Prostate gland (tissue), 2 donors: ENCODE data around the gene VPS8.

Experiments used
- POLR2A ChIP-seq: fragments of 450-650 bp; IDR thresholded peaks from one replicate; pipeline ENCODE4 v1.6.1; 2016; ENCODE audit warnings: antibody characterized with exemption, mild to moderate bottlenecking
- POLR2AphosphoS5 ChIP-seq: sonication (generic); formaldehyde crosslinking; IDR thresholded peaks from one replicate; pipeline ENCODE4 v1.6.1; 2017; ENCODE audit warnings: antibody characterized with exemption
- TF ChIP-seq, protein P1 (sequence below), 4 experiments: fragments of 200-600 bp in 2 of 4; fragments of 450-650 bp in 2 of 4; sonication (generic) in 2 of 4; IDR thresholded peaks; 1 replicate in 3 of 4; 2 replicates in 1 of 4; pipeline ENCODE4 v1.5.1; 2016 to 2019; ENCODE audit warnings: antibody characterized with exemption in 4 of 4, mild to moderate bottlenecking in 2 of 4, moderate library complexity in 2 of 4

DNA sequence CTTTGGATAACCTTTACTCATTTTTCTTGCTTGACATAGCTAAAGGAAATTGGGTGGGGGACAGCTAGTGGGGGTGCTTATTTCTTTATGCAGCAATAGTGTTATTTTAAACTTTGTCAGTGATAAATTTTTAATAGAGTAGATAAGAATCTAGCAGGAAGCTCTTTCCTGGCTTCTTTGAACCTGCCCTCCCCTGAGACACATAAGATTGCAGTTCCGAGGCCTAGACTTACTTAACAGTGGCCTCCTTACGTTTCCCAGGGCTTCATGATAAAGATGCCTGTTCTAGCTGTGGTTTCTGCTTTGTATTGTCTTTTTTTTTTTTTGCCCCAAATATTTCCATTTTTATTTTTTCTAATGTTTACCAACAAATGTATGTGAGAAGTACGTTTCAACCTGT lies 170.1 kb downstream of the VPS8 start:
- TF ChIP-seq, protein P1, sequence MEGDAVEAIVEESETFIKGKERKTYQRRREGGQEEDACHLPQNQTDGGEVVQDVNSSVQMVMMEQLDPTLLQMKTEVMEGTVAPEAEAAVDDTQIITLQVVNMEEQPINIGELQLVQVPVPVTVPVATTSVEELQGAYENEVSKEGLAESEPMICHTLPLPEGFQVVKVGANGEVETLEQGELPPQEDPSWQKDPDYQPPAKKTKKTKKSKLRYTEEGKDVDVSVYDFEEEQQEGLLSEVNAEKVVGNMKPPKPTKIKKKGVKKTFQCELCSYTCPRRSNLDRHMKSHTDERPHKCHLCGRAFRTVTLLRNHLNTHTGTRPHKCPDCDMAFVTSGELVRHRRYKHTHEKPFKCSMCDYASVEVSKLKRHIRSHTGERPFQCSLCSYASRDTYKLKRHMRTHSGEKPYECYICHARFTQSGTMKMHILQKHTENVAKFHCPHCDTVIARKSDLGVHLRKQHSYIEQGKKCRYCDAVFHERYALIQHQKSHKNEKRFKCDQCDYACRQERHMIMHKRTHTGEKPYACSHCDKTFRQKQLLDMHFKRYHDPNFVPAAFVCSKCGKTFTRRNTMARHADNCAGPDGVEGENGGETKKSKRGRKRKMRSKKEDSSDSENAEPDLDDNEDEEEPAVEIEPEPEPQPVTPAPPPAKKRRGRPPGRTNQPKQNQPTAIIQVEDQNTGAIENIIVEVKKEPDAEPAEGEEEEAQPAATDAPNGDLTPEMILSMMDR (IDR thresholded peaks at IDR 0.05): no peak
- no peak for TF ChIP-seq POLR2AphosphoS5
- TF ChIP-seq POLR2A: no peak
